Kidney epithelial cell (primary cell): ENCODE data around the gene OPCML. TPM values are rescaled to one million over a fixed set of nuclear protein-coding genes. Genes with fewer than 3 reads are reported as not detected.

Source experiments
- DNase-seq: peaks from one replicate; pipeline ENCODE4 v3.0.0-alpha.2; 2010; ENCODE audit warnings: low read depth
- H3K27me3 ChIP-seq: 2 replicates; pipeline ENCODE4 v1.6.0; 2011; ENCODE audit warnings: low read length; ENCODE audit not compliant: control insufficient read depth, insufficient read depth
- H3K36me3 ChIP-seq: 2 replicates; pipeline ENCODE4 v1.5.1; 2011; ENCODE audit warnings: low read length; ENCODE audit not compliant: control insufficient read depth, insufficient read depth
- H3K4me3 ChIP-seq: 2 replicates; pipeline ENCODE4 v1.5.1; 2011; ENCODE audit warnings: low read depth, mild to moderate bottlenecking, control low read depth, low read length
- CTCF ChIP-seq: IDR thresholded peaks from 2 replicates; pipeline ENCODE4 v1.5.1; 2011; ENCODE audit warnings: mild to moderate bottlenecking, moderate library complexity, low read length, control low read depth, inconsistent platforms; ENCODE audit not compliant: insufficient read depth, poor library complexity, severe bottlenecking
- total RNA-seq: library from RNA; depleted of rRNA; stranded (reverse); fragments of >200 nt; gene quantifications from 2 replicates; pipeline ENCODE4 v1.2.3, GENCODE V29; 2015

The OPCML gene
- total RNA-seq, 1 donor from 2014 or later, result under 0.01 TPM

GRCh38 chr11:132856032-132856431 is 676.3 kb downstream of the OPCML start:
- no peak for TF ChIP-seq CTCF
- DNase-seq, result no peak
- no peak overlapping the region for H3K4me3 ChIP-seq
- no peaks in the 10 kb centered on the region for H3K27me3 ChIP-seq
- no peaks in the 10 kb centered on the region for H3K36me3 ChIP-seq

GRCh38 chr11:132855516-132855915 is 676.8 kb downstream of the OPCML start:
- Histone ChIP-seq H3K27me3 (no peaks in the 10 kb centered on the region), H3K4me3 (no peak overlapping the region), H3K36me3 (no peaks in the 10 kb centered on the region)
- TF ChIP-seq CTCF, result no peak
- DNase-seq, result no peak

- DNase-seq, result no peak
- TF ChIP-seq CTCF, result no peak
- Histone ChIP-seq H3K27me3 (no peaks in the 10 kb centered on the region), H3K4me3 (no peak overlapping the region), H3K36me3 (no peaks in the 10 kb centered on the region)
Observed at GRCh38 chr11:132853886-132854285, 678.4 kb downstream of the OPCML start.

GRCh38 chr11:132852361-132852760 is 679.9 kb downstream of the OPCML start:
- no peak for TF ChIP-seq CTCF
- H3K27me3 ChIP-seq, result no peaks in the 10 kb centered on the region
- DNase-seq, result no peak
- no peaks in the 10 kb centered on the region for H3K36me3 ChIP-seq
- H3K4me3 ChIP-seq, result no peak overlapping the region

GRCh38 chr11:132851247-132851646 is 681.1 kb downstream of the OPCML start:
- DNase-seq, result no peak
- Histone ChIP-seq H3K4me3 (no peak overlapping the region), H3K27me3 (no peaks in the 10 kb centered on the region), H3K36me3 (no peaks in the 10 kb centered on the region)
- TF ChIP-seq CTCF, result no peak

- no peak for TF ChIP-seq CTCF
Observed at GRCh38 chr11:132850266-132850665, 682.0 kb downstream of the OPCML start.

More at GRCh38 chr11:132850266-132850665, 682.0 kb downstream of the OPCML start:
- DNase-seq, result no peak
- Histone ChIP-seq H3K27me3 (no peaks in the 10 kb centered on the region), H3K36me3 (no peaks in the 10 kb centered on the region), H3K4me3 (no peak overlapping the region)
